HG03175 (cell line): ENCODE measurements around the gene FGFRL1.
A peak's percentile ranks its signal among the peaks of the same experiment; 100 is the strongest.
"Not testable (repeated sequence)": the region's sequence is repeated elsewhere in the genome, so short reads cannot be mapped to it uniquely, and the experiment has no call there.

Experiments
- ATAC-seq: cut with Tn5 transposase; IDR thresholded peaks from one replicate; pipeline ENCODE4 v1.9.1; 2021; ENCODE audit warnings: mild to moderate bottlenecking, moderate library complexity; ENCODE audit not compliant: unreplicated experiment

Gene FGFRL1

GRCh38 chr4:1048773-1049590 lies 37.6 kb downstream of the FGFRL1 start:
- no peak for ATAC-seq

GRCh38 chr4:1049591-1049905 lies 38.1 kb downstream of the FGFRL1 start:
- ATAC-seq, result no peak

- ATAC-seq, result no peak
Measured at GRCh38 chr4:1050486-1051213, 39.2 kb downstream of the FGFRL1 start.

GRCh38 chr4:1051472-1051871 lies 40.0 kb downstream of the FGFRL1 start:
- no peak for ATAC-seq

GRCh38 chr4:1052231-1052671 lies 40.8 kb downstream of the FGFRL1 start:
- ATAC-seq, result no peak

- ATAC-seq, result no peak
Measured at GRCh38 chr4:1053080-1053661, 41.7 kb downstream of the FGFRL1 start.

- not testable (repeated sequence) for ATAC-seq
Measured at GRCh38 chr4:1053891-1054290, 42.5 kb downstream of the FGFRL1 start.

- not testable (repeated sequence) for ATAC-seq
Measured at GRCh38 chr4:1054696-1055242, 43.3 kb downstream of the FGFRL1 start.

GRCh38 chr4:1055243-1055701 lies 43.8 kb downstream of the FGFRL1 start:
- not testable (repeated sequence) for ATAC-seq

GRCh38 chr4:1055721-1056590 lies 44.5 kb downstream of the FGFRL1 start:
- ATAC-seq, result peak; percentile 89

GRCh38 chr4:1056671-1057402 lies 45.4 kb downstream of the FGFRL1 start:
- no peak for ATAC-seq

GRCh38 chr4:1057403-1057745 lies 45.9 kb downstream of the FGFRL1 start:
- no peak for ATAC-seq

- no peak for ATAC-seq
Measured at GRCh38 chr4:1058198-1058996, 47.0 kb downstream of the FGFRL1 start.

GRCh38 chr4:1058997-1059665 lies 47.7 kb downstream of the FGFRL1 start:
- no peak for ATAC-seq

- ATAC-seq, result no peak
Measured at GRCh38 chr4:1060121-1060520, 48.7 kb downstream of the FGFRL1 start.

- no peak for ATAC-seq
Measured at GRCh38 chr4:1060621-1061020, 49.2 kb downstream of the FGFRL1 start.

- no peak for ATAC-seq
Measured at GRCh38 chr4:1061056-1061700, 49.8 kb downstream of the FGFRL1 start.

GRCh38 chr4:1061760-1062159 lies 50.3 kb downstream of the FGFRL1 start:
- ATAC-seq, result no peak
